ENCODE measurements around the gene DENND10.

The DENND10 gene

GRCh38 chr10:119103903-119104653 lies at the start of gene DENND10:
DENND10 (plus strand) TSS chr10:119104113; CDS start chr10:119104143, 30 bp downstream.
- Histone ChIP-seq H3K4me1 (ENCODE audit: low read length) (peaks cover 8% of the 10 kb centered on the region), H3K9ac (ENCODE audit: low read length) (peak within 1 kb of the TSS; percentile 75), H3K9me3 (ENCODE audit: insufficient read depth, low read length) (no peaks in the 10 kb centered on the region), H3K36me3 (replicated peaks; ENCODE audit: low read depth, low read length) (no peaks in the 10 kb centered on the region), H4K20me1 (ENCODE audit: insufficient read depth, low read length) (no peaks in the 10 kb centered on the region), H3K4me3 (ENCODE audit: low read length) (peak within 1 kb of the TSS; percentile 95), H3K27ac (ENCODE audit: low read length) (no peak within 1 kb of the TSS), H3K27me3 (ENCODE audit: low read depth, low read length) (no peaks in the 10 kb centered on the region), H3K79me2 (ENCODE audit: low read length) (peaks cover 3% of the 10 kb centered on the region; the same call in 1 of the 2 replicates), H2AFZ (ENCODE audit: low read depth, low read length) (peak within 1 kb of the TSS; percentile 79; the same call in 1 of the 2 replicates), H3K4me2 (ENCODE audit: low read length) (peak within 1 kb of the TSS; percentile 89)
- TF ChIP-seq EZH2phosphoT487 (IDR thresholded peaks at IDR 0.05; ENCODE audit: low read depth) (no peak), CTCF (IDR thresholded peaks at IDR 0.05; ENCODE audit: low read depth, low read length) (no peak)

GRCh38 chr10:119055472-119055871 lies 48.4 kb upstream of the DENND10 start:
- H3K79me2 ChIP-seq (ENCODE audit: low read length), result peaks cover 76% of the 10 kb centered on the region
- H3K36me3 ChIP-seq (replicated peaks; ENCODE audit: low read depth, low read length), result peaks cover 62% of the 10 kb centered on the region

GRCh38 chr10:119058010-119058409 lies 45.9 kb upstream of the DENND10 start:
- TF ChIP-seq EZH2phosphoT487 (IDR thresholded peaks at IDR 0.05; ENCODE audit: low read depth), result no peak
- no peak for TF ChIP-seq CTCF (IDR thresholded peaks at IDR 0.05; ENCODE audit: low read depth, low read length)
- Histone ChIP-seq H3K27ac (ENCODE audit: low read length) (no peak overlapping the region), H3K9ac (ENCODE audit: low read length) (no peak overlapping the region), H3K27me3 (ENCODE audit: low read depth, low read length) (no peaks in the 10 kb centered on the region), H3K79me2 (ENCODE audit: low read length) (peaks cover 77% of the 10 kb centered on the region), H4K20me1 (ENCODE audit: insufficient read depth, low read length) (peaks cover 17% of the 10 kb centered on the region), H3K4me1 (ENCODE audit: low read length) (peaks cover 18% of the 10 kb centered on the region), H2AFZ (ENCODE audit: low read depth, low read length) (no peak overlapping the region), H3K36me3 (replicated peaks; ENCODE audit: low read depth, low read length) (peaks cover 58% of the 10 kb centered on the region), H3K4me3 (ENCODE audit: low read length) (no peak overlapping the region), H3K9me3 (ENCODE audit: insufficient read depth, low read length) (no peaks in the 10 kb centered on the region), H3K4me2 (ENCODE audit: low read length) (no peak overlapping the region)

More at GRCh38 chr10:119055472-119055871, 48.4 kb upstream of the DENND10 start:
- no peak overlapping the region for H3K4me2 ChIP-seq (ENCODE audit: low read length)
- H3K4me3 ChIP-seq (ENCODE audit: low read length), result no peak overlapping the region
- no peaks in the 10 kb centered on the region for H3K9me3 ChIP-seq (ENCODE audit: insufficient read depth, low read length)
- no peak overlapping the region for H3K27ac ChIP-seq (ENCODE audit: low read length)
- TF ChIP-seq CTCF (IDR thresholded peaks at IDR 0.05; ENCODE audit: low read depth, low read length) (no peak), EZH2phosphoT487 (IDR thresholded peaks at IDR 0.05; ENCODE audit: low read depth) (no peak)
- no peaks in the 10 kb centered on the region for H3K27me3 ChIP-seq (ENCODE audit: low read depth, low read length)
- no peaks in the 10 kb centered on the region for H3K4me1 ChIP-seq (ENCODE audit: low read length)
- H3K9ac ChIP-seq (ENCODE audit: low read length), result no peak overlapping the region
- no peak overlapping the region for H2AFZ ChIP-seq (ENCODE audit: low read depth, low read length)
- H4K20me1 ChIP-seq (ENCODE audit: insufficient read depth, low read length), result no peaks in the 10 kb centered on the region

- no peak for TF ChIP-seq EZH2phosphoT487 (IDR thresholded peaks at IDR 0.05; ENCODE audit: low read depth)
- TF ChIP-seq CTCF (IDR thresholded peaks at IDR 0.05; ENCODE audit: low read depth, low read length), result no peak
- no peaks in the 10 kb centered on the region for H3K27me3 ChIP-seq (ENCODE audit: low read depth, low read length)
- peaks cover 17% of the 10 kb centered on the region for H4K20me1 ChIP-seq (ENCODE audit: insufficient read depth, low read length)
- no peak overlapping the region for H3K4me3 ChIP-seq (ENCODE audit: low read length)
- H3K79me2 ChIP-seq (ENCODE audit: low read length), result peaks cover 84% of the 10 kb centered on the region
- H3K9me3 ChIP-seq (ENCODE audit: insufficient read depth, low read length), result no peaks in the 10 kb centered on the region
- H3K9ac ChIP-seq (ENCODE audit: low read length), result no peak overlapping the region
- no peak overlapping the region for H3K27ac ChIP-seq (ENCODE audit: low read length)
- H2AFZ ChIP-seq (ENCODE audit: low read depth, low read length), result no peak overlapping the region
- H3K4me2 ChIP-seq (ENCODE audit: low read length), result no peak overlapping the region
- H3K36me3 ChIP-seq (replicated peaks; ENCODE audit: low read depth, low read length), result peaks cover 61% of the 10 kb centered on the region
- peaks cover 18% of the 10 kb centered on the region for H3K4me1 ChIP-seq (ENCODE audit: low read length)
These were observed 44.4 kb upstream of the DENND10 start for GRCh38 chr10:119059557-119059956.
